IPS DF 19.7 (cell line): ENCODE data around the gene PKNOX2.

ENCODE experiments used
- DNase-seq: peaks from one replicate; pipeline ENCODE4 v3.0.0-alpha.2; 2013; ENCODE audit warnings: low read depth, low spot score

Gene PKNOX2

GRCh38 chr11:125312812-125313211 lies 148.3 kb downstream of the PKNOX2 start:
- DNase-seq, result no peak

GRCh38 chr11:125313271-125314219 lies 149.0 kb downstream of the PKNOX2 start:
- no peak for DNase-seq

GRCh38 chr11:125314276-125315078 lies 149.9 kb downstream of the PKNOX2 start:
- DNase-seq, result no peak

GRCh38 chr11:125315079-125315740 lies 150.7 kb downstream of the PKNOX2 start:
- no peak for DNase-seq

GRCh38 chr11:125317416-125317815 lies 152.9 kb downstream of the PKNOX2 start:
- DNase-seq, result no peak

GRCh38 chr11:125319649-125320048 lies 155.1 kb downstream of the PKNOX2 start:
- DNase-seq, result no peak

GRCh38 chr11:125320347-125321076 lies 156.0 kb downstream of the PKNOX2 start:
- DNase-seq, result no peak

GRCh38 chr11:125322289-125322688 lies 157.7 kb downstream of the PKNOX2 start:
- DNase-seq, result no peak

GRCh38 chr11:125325196-125325595 lies 160.6 kb downstream of the PKNOX2 start:
- no peak for DNase-seq

GRCh38 chr11:125326126-125326525 lies 161.6 kb downstream of the PKNOX2 start:
- DNase-seq, result no peak

GRCh38 chr11:125327518-125328224 lies 163.1 kb downstream of the PKNOX2 start:
- no peak for DNase-seq

- no peak for DNase-seq
Observed at GRCh38 chr11:125328225-125328580, 163.7 kb downstream of the PKNOX2 start.

- no peak for DNase-seq
Observed at GRCh38 chr11:125329786-125330185, 165.2 kb downstream of the PKNOX2 start.

GRCh38 chr11:125330462-125331325 lies 166.1 kb downstream of the PKNOX2 start:
- DNase-seq, result no peak

GRCh38 chr11:125331357-125332035 lies 166.9 kb downstream of the PKNOX2 start:
- no peak for DNase-seq

- DNase-seq, result no peak
Observed at GRCh38 chr11:125332821-125333220, 168.3 kb downstream of the PKNOX2 start.

GRCh38 chr11:125333354-125334073 lies 169.0 kb downstream of the PKNOX2 start:
- DNase-seq, result no peak

- DNase-seq, result no peak
Observed at GRCh38 chr11:125335106-125335505, 170.6 kb downstream of the PKNOX2 start.
